ENCODE data around the gene ANKS1B.

- TF ChIP-seq POLR2A (IDR thresholded peaks at IDR 0.05), result no peak
- TF ChIP-seq EP300 (IDR thresholded peaks at IDR 0.05), result no peak
- no peak for TF ChIP-seq CTCF (IDR thresholded peaks at IDR 0.05)
Observed at GRCh38 chr12:99390707-99391106, 594.0 kb downstream of the ANKS1B start.
